Measurements from ENCODE around the gene EPB41L2. TPM values are rescaled to one million over a fixed set of nuclear protein-coding genes. Genes with fewer than 3 reads are reported as not detected.
"Not testable (repeated sequence)": the region's sequence is repeated elsewhere in the genome, so short reads cannot be mapped to it uniquely, and the experiment has no call there.

EPB41L2 gene
- total RNA-seq, 1 experiment from 2014 or later = 91.7 TPM

DNA sequence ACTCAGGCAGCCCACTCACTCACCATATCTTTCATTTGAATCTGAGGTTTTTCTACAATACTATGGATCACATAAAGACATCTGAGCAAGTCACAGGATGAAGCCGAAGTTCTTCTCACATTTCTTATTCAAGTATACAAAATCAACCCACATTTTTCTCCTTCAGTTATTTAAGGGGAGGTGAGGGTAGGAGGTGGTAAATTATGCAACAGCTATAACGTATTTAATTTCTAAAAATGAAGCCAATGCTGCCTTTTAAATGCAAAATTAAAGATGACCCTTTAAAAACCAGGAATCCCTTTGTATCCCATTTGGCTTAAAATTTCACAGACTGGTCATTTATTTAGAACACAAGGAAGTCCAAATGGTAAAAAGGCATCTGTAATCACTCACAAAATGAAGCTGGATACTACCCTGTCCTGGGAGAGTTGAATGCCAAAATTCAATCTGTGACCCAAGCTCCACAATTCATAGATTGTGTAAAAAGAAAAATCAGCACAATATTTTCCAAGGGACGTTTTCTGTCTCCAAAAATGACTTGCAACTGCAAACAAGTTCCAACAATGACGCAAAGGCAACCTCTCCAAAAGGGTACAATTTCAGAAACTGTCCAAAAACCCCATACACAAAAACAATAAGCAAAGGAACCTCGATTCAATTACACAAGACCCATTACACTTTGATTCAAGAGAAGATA is 48.8 kb downstream of the EPB41L2 start:
- H3K27ac Mint-ChIP-seq (ENCODE audit: unreplicated experiment) = no peak overlapping the region
- POLR2A ChIA-PET = no interaction called here
- CTCF ChIA-PET = no interaction called here
- peaks cover 14% of the 10 kb centered on the region for H3K36me3 Mint-ChIP-seq (ENCODE audit: insufficient read depth, unreplicated experiment)
- no peak for DNase-seq
- no peaks in the 10 kb centered on the region for H3K27me3 Mint-ChIP-seq (ENCODE audit: insufficient read depth, unreplicated experiment)
- TF ChIP-seq, protein P1, sequence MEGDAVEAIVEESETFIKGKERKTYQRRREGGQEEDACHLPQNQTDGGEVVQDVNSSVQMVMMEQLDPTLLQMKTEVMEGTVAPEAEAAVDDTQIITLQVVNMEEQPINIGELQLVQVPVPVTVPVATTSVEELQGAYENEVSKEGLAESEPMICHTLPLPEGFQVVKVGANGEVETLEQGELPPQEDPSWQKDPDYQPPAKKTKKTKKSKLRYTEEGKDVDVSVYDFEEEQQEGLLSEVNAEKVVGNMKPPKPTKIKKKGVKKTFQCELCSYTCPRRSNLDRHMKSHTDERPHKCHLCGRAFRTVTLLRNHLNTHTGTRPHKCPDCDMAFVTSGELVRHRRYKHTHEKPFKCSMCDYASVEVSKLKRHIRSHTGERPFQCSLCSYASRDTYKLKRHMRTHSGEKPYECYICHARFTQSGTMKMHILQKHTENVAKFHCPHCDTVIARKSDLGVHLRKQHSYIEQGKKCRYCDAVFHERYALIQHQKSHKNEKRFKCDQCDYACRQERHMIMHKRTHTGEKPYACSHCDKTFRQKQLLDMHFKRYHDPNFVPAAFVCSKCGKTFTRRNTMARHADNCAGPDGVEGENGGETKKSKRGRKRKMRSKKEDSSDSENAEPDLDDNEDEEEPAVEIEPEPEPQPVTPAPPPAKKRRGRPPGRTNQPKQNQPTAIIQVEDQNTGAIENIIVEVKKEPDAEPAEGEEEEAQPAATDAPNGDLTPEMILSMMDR (IDR thresholded peaks at IDR 0.05; ENCODE audit: insufficient read depth in 1 of 2, low read depth in 1 of 2, low read length in 1 of 2, severe bottlenecking in 1 of 2, unreplicated experiment in 1 of 2) = no peak
- peaks cover 8% of the 10 kb centered on the region for H3K9me3 Mint-ChIP-seq (ENCODE audit: unreplicated experiment)
- Histone ChIP-seq H3K9me3 (no peaks in the 10 kb centered on the region), H3K4me1 (no peaks in the 10 kb centered on the region), H3K36me3 (ENCODE audit: control insufficient read depth, insufficient read depth, low read length) (no peaks in the 10 kb centered on the region), H3K27me3 (replicated peaks; ENCODE audit: control insufficient read depth, insufficient read depth, low read length) (no peaks in the 10 kb centered on the region), H3K4me3 (ENCODE audit: low read depth, low read length) (no peak overlapping the region)
- intact Hi-C loops (cut with micrococcal nuclease; ENCODE audit: unreplicated experiment) = no loop called here
- BruUV-seq (replicated peaks) = no TSS peak
- H3K4me1 Mint-ChIP-seq (ENCODE audit: low read depth, unreplicated experiment) = peaks cover 8% of the 10 kb centered on the region
- H3K4me3 Mint-ChIP-seq (ENCODE audit: unreplicated experiment) = no peak overlapping the region

DNA sequence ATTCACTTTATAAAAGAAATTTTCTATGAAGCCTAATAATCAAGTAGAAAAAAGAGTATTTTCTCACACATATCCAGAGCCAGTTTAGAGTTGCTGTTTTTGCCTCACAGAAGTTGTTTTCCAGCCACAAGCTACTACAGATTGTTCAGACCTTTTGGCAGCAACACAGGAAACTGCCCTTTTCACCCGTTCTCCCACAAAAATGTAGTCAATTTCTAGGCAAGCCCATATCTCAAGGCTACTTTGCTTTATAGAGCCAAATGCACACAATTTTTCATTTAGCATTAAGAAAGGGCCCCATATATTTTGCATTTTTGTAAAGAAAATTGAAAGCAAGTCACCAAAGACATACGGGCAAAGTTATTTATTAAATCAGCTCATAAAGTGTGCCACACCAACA is 49.5 kb downstream of the EPB41L2 start:
- H3K4me3 Mint-ChIP-seq (ENCODE audit: unreplicated experiment) = no peak overlapping the region
- no peak overlapping the region for H3K27ac Mint-ChIP-seq (ENCODE audit: unreplicated experiment)
- no TSS peak for BruUV-seq (replicated peaks)
- Histone ChIP-seq H3K36me3 (ENCODE audit: control insufficient read depth, insufficient read depth, low read length) (no peaks in the 10 kb centered on the region), H3K27me3 (replicated peaks; ENCODE audit: control insufficient read depth, insufficient read depth, low read length) (no peaks in the 10 kb centered on the region), H3K4me3 (ENCODE audit: low read depth, low read length) (no peak overlapping the region), H3K9me3 (peaks cover 2% of the 10 kb centered on the region; the same call in 1 of the 2 replicates), H3K4me1 (no peaks in the 10 kb centered on the region)
- intact Hi-C loops (cut with micrococcal nuclease; ENCODE audit: unreplicated experiment) = no loop called here
- POLR2A ChIA-PET = no interaction called here
- H3K36me3 Mint-ChIP-seq (ENCODE audit: insufficient read depth, unreplicated experiment) = peaks cover 14% of the 10 kb centered on the region
- H3K27me3 Mint-ChIP-seq (ENCODE audit: insufficient read depth, unreplicated experiment) = no peaks in the 10 kb centered on the region
- DNase-seq = no peak
- TF ChIP-seq, protein P1 (IDR thresholded peaks at IDR 0.05; ENCODE audit: insufficient read depth in 1 of 2, low read depth in 1 of 2, low read length in 1 of 2, severe bottlenecking in 1 of 2, unreplicated experiment in 1 of 2) = no peak
- CTCF ChIA-PET = no interaction called here
- peaks cover 8% of the 10 kb centered on the region for H3K4me1 Mint-ChIP-seq (ENCODE audit: low read depth, unreplicated experiment)
- peaks cover 14% of the 10 kb centered on the region for H3K9me3 Mint-ChIP-seq (ENCODE audit: unreplicated experiment)

DNA sequence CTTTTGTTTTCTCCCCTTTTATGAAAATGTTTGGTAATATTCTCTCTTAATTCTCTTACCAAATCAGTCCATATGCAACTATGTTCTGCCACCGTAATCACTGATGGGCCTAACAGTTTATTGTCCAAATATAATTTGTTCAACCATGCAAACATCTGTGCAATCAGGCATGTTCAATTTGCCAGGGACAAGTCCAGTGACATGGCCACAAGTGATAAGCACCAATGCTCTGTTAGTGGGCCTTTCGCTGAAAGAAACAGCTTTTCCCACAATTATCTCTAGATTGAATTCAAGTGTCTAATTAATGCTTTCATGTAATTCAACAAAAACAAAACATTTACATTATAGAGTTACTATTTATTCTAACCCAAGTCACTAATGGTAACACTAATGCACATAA is 53.3 kb downstream of the EPB41L2 start:
- intact Hi-C loops (cut with micrococcal nuclease; ENCODE audit: unreplicated experiment) = no loop called here
- no peak for DNase-seq
- Histone ChIP-seq H3K4me3 (ENCODE audit: low read depth, low read length) (no peak overlapping the region), H3K9me3 (peaks cover 20% of the 10 kb centered on the region), H3K4me1 (no peaks in the 10 kb centered on the region), H3K27me3 (replicated peaks; ENCODE audit: control insufficient read depth, insufficient read depth, low read length) (no peaks in the 10 kb centered on the region), H3K36me3 (ENCODE audit: control insufficient read depth, insufficient read depth, low read length) (no peaks in the 10 kb centered on the region)
- CTCF ChIA-PET = no interaction called here
- TF ChIP-seq, protein P1 (IDR thresholded peaks at IDR 0.05; ENCODE audit: insufficient read depth in 1 of 2, low read depth in 1 of 2, low read length in 1 of 2, severe bottlenecking in 1 of 2, unreplicated experiment in 1 of 2) = no peak
- Mint-ChIP-seq H3K9me3 (ENCODE audit: unreplicated experiment) (peaks cover 36% of the 10 kb centered on the region), H3K27ac (ENCODE audit: unreplicated experiment) (no peak overlapping the region), H3K27me3 (ENCODE audit: insufficient read depth, unreplicated experiment) (no peaks in the 10 kb centered on the region), H3K36me3 (ENCODE audit: insufficient read depth, unreplicated experiment) (peaks cover 23% of the 10 kb centered on the region), H3K4me1 (ENCODE audit: low read depth, unreplicated experiment) (no peaks in the 10 kb centered on the region), H3K4me3 (ENCODE audit: unreplicated experiment) (no peak overlapping the region)
- POLR2A ChIA-PET = no interaction called here
- no TSS peak for BruUV-seq (replicated peaks)

DNA sequence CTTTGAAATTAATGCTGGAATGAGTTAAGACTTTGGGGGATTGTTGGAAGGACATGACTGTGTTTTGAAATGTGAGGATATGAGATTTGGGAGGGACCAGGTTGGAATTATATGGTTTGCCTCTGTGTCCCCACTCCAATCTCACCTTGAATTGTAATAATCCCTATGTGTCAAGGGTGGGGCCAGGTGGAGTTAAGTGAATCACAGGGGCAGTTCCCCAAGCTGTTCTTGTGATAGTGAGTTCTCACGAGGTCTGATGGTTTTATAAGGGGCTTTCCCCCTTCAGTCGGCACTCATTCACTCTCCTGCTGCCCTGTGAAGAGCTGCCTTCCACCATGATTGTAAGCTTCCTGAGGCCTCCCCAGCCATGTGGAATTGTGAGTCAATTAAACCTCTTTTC is 54.1 kb downstream of the EPB41L2 start:
- H3K27ac Mint-ChIP-seq (ENCODE audit: unreplicated experiment); H3K4me1 ChIP-seq; POLR2A ChIA-PET; DNase-seq; H3K27me3 ChIP-seq (replicated peaks; ENCODE audit: control insufficient read depth, insufficient read depth, low read length); BruUV-seq (replicated peaks); intact Hi-C loops (cut with micrococcal nuclease; ENCODE audit: unreplicated experiment); H3K36me3 ChIP-seq (ENCODE audit: control insufficient read depth, insufficient read depth, low read length); H3K4me3 ChIP-seq (ENCODE audit: low read depth, low read length); H3K27me3 Mint-ChIP-seq (ENCODE audit: insufficient read depth, unreplicated experiment); CTCF ChIA-PET; H3K4me3 Mint-ChIP-seq (ENCODE audit: unreplicated experiment); H3K4me1 Mint-ChIP-seq (ENCODE audit: low read depth, unreplicated experiment): not testable (repeated sequence)
- peaks cover 36% of the 10 kb centered on the region for H3K9me3 Mint-ChIP-seq (ENCODE audit: unreplicated experiment)
- peaks cover 20% of the 10 kb centered on the region for H3K9me3 ChIP-seq
- H3K36me3 Mint-ChIP-seq (ENCODE audit: insufficient read depth, unreplicated experiment) = peaks cover 23% of the 10 kb centered on the region

DNA sequence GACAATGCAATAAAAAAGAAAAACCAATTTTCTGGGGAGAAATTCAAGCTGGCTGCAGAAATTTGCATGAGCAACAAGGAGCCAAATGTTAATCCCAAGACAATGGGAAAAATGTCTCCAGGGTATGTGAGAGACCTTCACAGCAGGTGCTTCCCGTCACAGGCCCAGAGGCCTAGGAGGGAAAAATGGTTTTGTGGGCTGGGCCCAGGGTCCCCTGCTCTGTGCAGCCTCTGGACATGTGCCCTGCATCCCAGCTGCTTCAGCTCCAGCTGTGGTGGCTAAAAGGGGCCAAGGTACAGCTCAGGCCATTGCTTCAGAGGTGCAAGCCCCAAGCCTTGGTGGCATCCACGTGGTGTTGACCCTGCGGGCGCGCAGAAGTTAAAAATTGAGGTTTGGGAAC is 55.1 kb downstream of the EPB41L2 start:
- H3K27ac Mint-ChIP-seq (ENCODE audit: unreplicated experiment); H3K36me3 ChIP-seq (ENCODE audit: control insufficient read depth, insufficient read depth, low read length); H3K4me1 ChIP-seq; DNase-seq; H3K4me3 Mint-ChIP-seq (ENCODE audit: unreplicated experiment); intact Hi-C loops (cut with micrococcal nuclease; ENCODE audit: unreplicated experiment); POLR2A ChIA-PET; H3K27me3 Mint-ChIP-seq (ENCODE audit: insufficient read depth, unreplicated experiment); BruUV-seq (replicated peaks); H3K27me3 ChIP-seq (replicated peaks; ENCODE audit: control insufficient read depth, insufficient read depth, low read length); H3K4me1 Mint-ChIP-seq (ENCODE audit: low read depth, unreplicated experiment); CTCF ChIA-PET; H3K4me3 ChIP-seq (ENCODE audit: low read depth, low read length): not testable (repeated sequence)
- peaks cover 20% of the 10 kb centered on the region for H3K9me3 ChIP-seq
- H3K9me3 Mint-ChIP-seq (ENCODE audit: unreplicated experiment) = peaks cover 36% of the 10 kb centered on the region
- peaks cover 23% of the 10 kb centered on the region for H3K36me3 Mint-ChIP-seq (ENCODE audit: insufficient read depth, unreplicated experiment)

Data from Caco-2 (cell line).